GM12892 (cell line): ENCODE measurements around the gene NTRK3.

ENCODE experiments used
- POLR2A ChIP-seq: IDR thresholded peaks from 2 replicates; pipeline ENCODE4 v1.6.1; 2011; ENCODE audit warnings: low read depth, low read length, control low read depth
- POLR2AphosphoS5 ChIP-seq: IDR thresholded peaks from 2 replicates; pipeline ENCODE4 v1.6.1; 2011; ENCODE audit warnings: low read depth, low read length, control low read depth
- TAF1 ChIP-seq: IDR thresholded peaks from 2 replicates; pipeline ENCODE4 v1.6.1; 2011; ENCODE audit warnings: low read depth, mild to moderate bottlenecking, control low read depth, low read length, borderline replicate concordance

DNA sequence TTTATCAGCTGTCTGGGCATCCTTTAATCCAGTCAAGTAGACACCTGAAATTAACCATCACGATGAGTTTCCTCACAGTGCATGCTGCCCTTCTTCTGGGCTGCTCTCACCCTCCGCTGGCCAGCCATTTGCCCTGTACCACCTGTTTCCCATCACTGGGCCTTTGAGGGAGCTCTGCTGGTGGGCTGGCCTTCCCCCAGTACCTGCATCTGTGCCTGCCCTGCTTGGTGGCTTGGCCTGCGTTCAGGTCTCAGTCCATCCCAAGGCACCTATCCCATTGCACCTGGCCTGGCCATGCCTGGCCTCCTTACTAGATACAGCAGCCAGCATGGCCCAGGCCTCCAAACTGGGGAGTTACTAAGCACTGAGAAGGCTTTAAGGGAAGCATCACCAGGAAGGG, 413.2 kb downstream of the NTRK3 start:
- TF ChIP-seq POLR2AphosphoS5 (no peak), POLR2A (no peak), TAF1 (no peak)
